ENCODE data around the gene HOXA13. TPM values are rescaled to one million over a fixed set of nuclear protein-coding genes. Genes with fewer than 3 reads are reported as not detected.

The HOXA13 gene
- total and polyA plus RNA-seq, 4 donors = not detected

GRCh38 chr7:27194686-27195379 lies 5.1 kb downstream of the HOXA13 start:
- ATAC-seq (ENCODE audit: insufficient read depth, low FRiP score) (no peak), DNase-seq (peak in 2 of 3 donors; percentile 10 to 19)
- H3K27me3 ChIP-seq (ENCODE audit: control insufficient read depth in 3 of 3, insufficient read depth in 3 of 3, low read length in 2 of 3) = peaks cover 3 to 91% (median 90%) of the 10 kb centered on the region in 3 donors
- TF ChIP-seq, protein P1, sequence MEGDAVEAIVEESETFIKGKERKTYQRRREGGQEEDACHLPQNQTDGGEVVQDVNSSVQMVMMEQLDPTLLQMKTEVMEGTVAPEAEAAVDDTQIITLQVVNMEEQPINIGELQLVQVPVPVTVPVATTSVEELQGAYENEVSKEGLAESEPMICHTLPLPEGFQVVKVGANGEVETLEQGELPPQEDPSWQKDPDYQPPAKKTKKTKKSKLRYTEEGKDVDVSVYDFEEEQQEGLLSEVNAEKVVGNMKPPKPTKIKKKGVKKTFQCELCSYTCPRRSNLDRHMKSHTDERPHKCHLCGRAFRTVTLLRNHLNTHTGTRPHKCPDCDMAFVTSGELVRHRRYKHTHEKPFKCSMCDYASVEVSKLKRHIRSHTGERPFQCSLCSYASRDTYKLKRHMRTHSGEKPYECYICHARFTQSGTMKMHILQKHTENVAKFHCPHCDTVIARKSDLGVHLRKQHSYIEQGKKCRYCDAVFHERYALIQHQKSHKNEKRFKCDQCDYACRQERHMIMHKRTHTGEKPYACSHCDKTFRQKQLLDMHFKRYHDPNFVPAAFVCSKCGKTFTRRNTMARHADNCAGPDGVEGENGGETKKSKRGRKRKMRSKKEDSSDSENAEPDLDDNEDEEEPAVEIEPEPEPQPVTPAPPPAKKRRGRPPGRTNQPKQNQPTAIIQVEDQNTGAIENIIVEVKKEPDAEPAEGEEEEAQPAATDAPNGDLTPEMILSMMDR (IDR thresholded peaks at IDR 0.05; ENCODE audit: control extremely low read depth, extremely low read depth) = no peak
- H3K27ac ChIP-seq (ENCODE audit: low read depth in 1 of 2, low read length in 1 of 2) = no peak overlapping the region
- H3K4me1 ChIP-seq (ENCODE audit: control insufficient read depth in 5 of 5, insufficient read depth in 5 of 5, low read length in 5 of 5) = peaks cover 0 to 25% (median 7%) of the 10 kb centered on the region in 5 donors
- WGBS, 2 donors = 33 to 38% methylated on average over 9 of the region's 9 CpGs
- H3K4me3 ChIP-seq = no peak overlapping the region
- no peak overlapping the region for H3K9ac ChIP-seq (ENCODE audit: insufficient read depth in 1 of 2, low read length in 2 of 2)
- H3K36me3 ChIP-seq (ENCODE audit: control insufficient read depth in 4 of 4, insufficient read depth in 4 of 4, low read length in 4 of 4) = no peaks in the 10 kb centered on the region
- peaks cover 0 to 5% (median 0%) of the 10 kb centered on the region in 4 donors for H3K9me3 ChIP-seq (ENCODE audit: control insufficient read depth in 4 of 4, insufficient read depth in 3 of 4, low read length in 3 of 4)

GRCh38 chr7:27194002-27194352 lies 5.9 kb downstream of the HOXA13 start:
- Histone ChIP-seq H3K4me1 (ENCODE audit: control insufficient read depth in 5 of 5, insufficient read depth in 5 of 5, low read length in 5 of 5) (peaks cover 0 to 23% (median 9%) of the 10 kb centered on the region in 5 donors), H3K36me3 (ENCODE audit: control insufficient read depth in 4 of 4, insufficient read depth in 4 of 4, low read length in 4 of 4) (no peaks in the 10 kb centered on the region), H3K9me3 (ENCODE audit: control insufficient read depth in 4 of 4, insufficient read depth in 3 of 4, low read length in 3 of 4) (peaks cover 0 to 8% (median 0%) of the 10 kb centered on the region in 4 donors), H3K9ac (ENCODE audit: insufficient read depth in 1 of 2, low read length in 2 of 2) (no peak overlapping the region), H3K27me3 (ENCODE audit: control insufficient read depth in 3 of 3, insufficient read depth in 3 of 3, low read length in 2 of 3) (peaks cover 3 to 98% (median 96%) of the 10 kb centered on the region in 3 donors), H3K4me3 (no peak overlapping the region), H3K27ac (ENCODE audit: low read depth in 1 of 2, low read length in 1 of 2) (no peak overlapping the region)
- DNase-seq = no peak
- WGBS, 2 donors = 23 to 39% methylated on average over 2 of the region's 2 CpGs
- TF ChIP-seq, protein P1 (IDR thresholded peaks at IDR 0.05; ENCODE audit: control extremely low read depth, extremely low read depth) = no peak
- ATAC-seq (ENCODE audit: insufficient read depth, low FRiP score) = no peak

GRCh38 chr7:27193335-27194001 lies 6.4 kb downstream of the HOXA13 start:
- no peak overlapping the region for H3K27ac ChIP-seq (ENCODE audit: low read depth in 1 of 2, low read length in 1 of 2)
- DNase-seq (peak in 2 of 3 donors; percentile 20 to 49), ATAC-seq (ENCODE audit: insufficient read depth, low FRiP score) (no peak)
- WGBS, 2 donors = 12 to 18% methylated on average over 29 of the region's 29 CpGs
- H3K27me3 ChIP-seq (ENCODE audit: control insufficient read depth in 3 of 3, insufficient read depth in 3 of 3, low read length in 2 of 3) = peaks cover 3 to 98% (median 94%) of the 10 kb centered on the region in 3 donors
- H3K9ac ChIP-seq (ENCODE audit: insufficient read depth in 1 of 2, low read length in 2 of 2) = no peak overlapping the region
- H3K4me3 ChIP-seq = no peak overlapping the region
- TF ChIP-seq, protein P1 (IDR thresholded peaks at IDR 0.05; ENCODE audit: control extremely low read depth, extremely low read depth) = no peak
- peaks cover 0 to 22% (median 10%) of the 10 kb centered on the region in 5 donors for H3K4me1 ChIP-seq (ENCODE audit: control insufficient read depth in 5 of 5, insufficient read depth in 5 of 5, low read length in 5 of 5)
- H3K9me3 ChIP-seq (ENCODE audit: control insufficient read depth in 4 of 4, insufficient read depth in 3 of 4, low read length in 3 of 4) = peaks cover 0 to 8% (median 0%) of the 10 kb centered on the region in 4 donors
- no peaks in the 10 kb centered on the region for H3K36me3 ChIP-seq (ENCODE audit: control insufficient read depth in 4 of 4, insufficient read depth in 4 of 4, low read length in 4 of 4)

Data from lung (tissue), 12 donors.